HepG2 (cell line): ENCODE measurements around the gene FGFR2. TPM values are rescaled to one million over a fixed set of nuclear protein-coding genes. Genes with fewer than 3 reads are reported as not detected.

Source experiments
- ATAC-seq: fragments of 200-7000 bp; cut with Tn5 transposase; 3 replicates; pipeline ENCODE4 v1.9.1; 2020; ENCODE audit warnings: mild to moderate bottlenecking, moderate library complexity
- BruUV-seq: library from RNA; stranded (reverse); fragments of 400-500 nt; replicated peaks from 2 replicates; lab custom pipeline; 2021; lab: Mats Ljungman, UMichigan
- CTCF ChIA-PET: fragments of 300-600 bp; formaldehyde crosslinking; extraction: SDS; loops from one replicate; lab custom pipeline; 2021; ENCODE audit warnings: low total read pairs, inconsistent platforms, low intra/inter-chr PET ratio; lab: Yijun Ruan, JAX
- POLR2A ChIA-PET: fragments of 350-600 bp; sonication (Branson Sonifier 250); formaldehyde crosslinking; loops from one replicate; lab custom pipeline; 2020; ENCODE audit warnings: antibody characterized with exemption, inconsistent platforms; lab: Yijun Ruan, JAX
- DNase-seq: peaks from one replicate; pipeline ENCODE4 v3.0.0-alpha.2; 2015; ENCODE audit warnings: low spot score
- FAIRE-seq: peaks from 3 replicates; lab custom pipeline; 2011; peaks lifted over from hg19 to GRCh38; lab: Jason Lieb, UNC
- H2AFZ ChIP-seq: one replicate; pipeline ENCODE4 v1.6.1; 2011; ENCODE audit warnings: low read length, inconsistent platforms
- H3K27ac ChIP-seq: fragments of 300-600 bp; 3 replicates; pipeline ENCODE4 v1.8.0; 2011; ENCODE audit warnings: mixed run types, mild to moderate bottlenecking, mixed read lengths, low read length, inconsistent platforms; ENCODE audit not compliant: insufficient read depth; ENCODE audit errors: extremely low read length
- H3K27me3 ChIP-seq, 2 experiments: fragments of 200-600 bp in 1 of 2; 2 replicates in 1 of 2; 3 replicates in 1 of 2; pipeline versions ENCODE4 v1.6.0 to v1.8.0; 2011; ENCODE audit warnings: low read length in 2 of 2, mild to moderate bottlenecking in 2 of 2, moderate library complexity in 2 of 2, inconsistent platforms in 1 of 2; ENCODE audit not compliant: insufficient read depth in 2 of 2, control insufficient read depth in 1 of 2
- H3K36me3 ChIP-seq, 2 experiments: fragments of 200-600 bp in 1 of 2; replicated peaks in 1 of 2; 2 replicates in 1 of 2; 3 replicates in 1 of 2; pipeline versions ENCODE4 v1.5.1 to v1.8.0; 2011; ENCODE audit warnings: low read length in 2 of 2, inconsistent platforms in 1 of 2; ENCODE audit not compliant: insufficient read depth in 2 of 2, control insufficient read depth in 1 of 2
- H3K4me1 ChIP-seq: 2 replicates; pipeline ENCODE4 v1.5.1; 2012; ENCODE audit warnings: low read length, inconsistent platforms; ENCODE audit not compliant: insufficient read depth
- H3K4me2 ChIP-seq: 2 replicates; pipeline ENCODE4 v1.6.0; 2011; ENCODE audit warnings: low read depth, low read length, inconsistent platforms
- H3K4me3 ChIP-seq, 3 experiments: fragments of 200-600 bp in 1 of 3; sonication (generic), shearing (Covaris generic) in 1 of 3; replicated peaks in 1 of 3; 2 replicates each; pipeline ENCODE4 v1.5.1; 2011 to 2016; ENCODE audit warnings: low read length in 3 of 3, inconsistent platforms in 2 of 3, low read depth in 2 of 3, mild to moderate bottlenecking in 2 of 3, control low read depth in 1 of 3, mixed read lengths in 1 of 3; ENCODE audit not compliant: insufficient read depth in 1 of 3
- H3K79me2 ChIP-seq: one replicate; pipeline ENCODE4 v1.6.1; 2011; ENCODE audit warnings: low read length, inconsistent platforms; ENCODE audit not compliant: insufficient read depth
- H3K9ac ChIP-seq: 2 replicates; pipeline ENCODE4 v1.6.0; 2011; ENCODE audit warnings: mild to moderate bottlenecking, low read depth, low read length, inconsistent platforms; ENCODE audit not compliant: insufficient read depth
- H3K9me3 ChIP-seq: 2 replicates; pipeline ENCODE4 v1.5.1; 2012; ENCODE audit warnings: mild to moderate bottlenecking, low read length
- H4K20me1 ChIP-seq: 2 replicates; pipeline ENCODE4 v1.6.0; 2011; ENCODE audit warnings: inconsistent platforms, mild to moderate bottlenecking, low read length, moderate library complexity; ENCODE audit not compliant: insufficient read depth
- ARNTL ChIP-seq: sonication (generic); formaldehyde crosslinking; IDR thresholded peaks from 2 replicates; pipeline ENCODE4 v1.4.0; 2020; ENCODE audit warnings: mild to moderate bottlenecking, missing genetic modification reagents
- CSRNP2 ChIP-seq: sonication (generic); formaldehyde crosslinking; conservative IDR thresholded peaks from 2 replicates; pipeline ENCODE4 v1.8.0; 2022; ENCODE audit warnings: low read depth, missing genetic modification reagents
- EED ChIP-seq: sonication (generic); formaldehyde crosslinking; IDR thresholded peaks from 2 replicates; pipeline ENCODE4 v1.5.0; 2020; ENCODE audit warnings: mild to moderate bottlenecking, missing genetic modification reagents
- HMG20B ChIP-seq: conservative IDR thresholded peaks from 2 replicates; pipeline ENCODE4 v1.6.1; 2016; ENCODE audit warnings: missing genetic modification reagents, missing compliant biosample characterization
- NR3C1 ChIP-seq: sonication (generic); formaldehyde crosslinking; IDR thresholded peaks from 2 replicates; pipeline ENCODE4 v1.4.0; 2020; ENCODE audit warnings: missing genetic modification reagents
- NRL ChIP-seq: sonication (generic); formaldehyde crosslinking; IDR thresholded peaks from 2 replicates; pipeline ENCODE4 v1.5.0; 2020; ENCODE audit warnings: missing genetic modification reagents, mild to moderate bottlenecking, moderate library complexity, borderline replicate concordance
- POGK ChIP-seq: sonication (generic); formaldehyde crosslinking; conservative IDR thresholded peaks from 2 replicates; pipeline ENCODE4 v1.8.0; 2022; ENCODE audit warnings: mild to moderate bottlenecking, moderate library complexity, missing genetic modification reagents
- PPARG ChIP-seq: conservative IDR thresholded peaks from 2 replicates; pipeline ENCODE4 v1.6.1; 2016; ENCODE audit warnings: missing biosample characterization, missing genetic modification reagents
- TCF7L2 ChIP-seq: IDR thresholded peaks from 2 replicates; pipeline ENCODE4 v1.6.1; 2011; ENCODE audit warnings: mild to moderate bottlenecking, low read depth, low read length, moderate library complexity
- ZFP82 ChIP-seq: sonication (generic); formaldehyde crosslinking; IDR thresholded peaks from 2 replicates; pipeline ENCODE4 v1.5.1; 2020; ENCODE audit warnings: mild to moderate bottlenecking, missing genetic modification reagents, borderline replicate concordance
- ZNF318 ChIP-seq: sonication (generic); formaldehyde crosslinking; IDR thresholded peaks from 2 replicates; pipeline ENCODE4 v1.4.0; 2020; ENCODE audit warnings: mild to moderate bottlenecking, missing genetic modification reagents
- ZNF362 ChIP-seq: sonication (generic); formaldehyde crosslinking; IDR thresholded peaks from 2 replicates; pipeline ENCODE4 v1.4.0; 2020; ENCODE audit warnings: missing genetic modification reagents, mild to moderate bottlenecking, borderline replicate concordance
- ZNF772 ChIP-seq: sonication (generic); formaldehyde crosslinking; IDR thresholded peaks from 2 replicates; pipeline ENCODE4 v1.5.0; 2020; ENCODE audit warnings: mild to moderate bottlenecking, missing genetic modification reagents
- in situ Hi-C: cut with HindIII; loops from 2 replicates; pipeline ENCODE4 v1.10.0; 2017; ENCODE audit warnings: low pct_unique_long_range_greater_than_20kb; ENCODE audit not compliant: extremely low pct_ligation_motif_present
- intact Hi-C: fragments of 100-400 bp; cut with micrococcal nuclease; formaldehyde crosslinking; loops from one replicate; pipeline ENCODE4 v1.10.0; 2022; ENCODE audit not compliant: unreplicated experiment
- polyA plus RNA-seq, 8 experiments: library from polyadenylated mRNA; depleted of rRNA in 3 of 8; stranded (reverse) in 7 of 8; unstranded in 1 of 8; fragments of >200 nt; fragmentation: Illumina TruSeq in 4 of 8; extraction: Trizol in 4 of 8; gene quantifications; 2 replicates each; pipeline versions ENCODE4 v1.2.1 to v1.2.3, GENCODE V29; 2011 to 2016; ENCODE audit warnings: low read depth in 4 of 8, missing spikeins in 1 of 8, mixed read lengths in 1 of 8; ENCODE audit not compliant: insufficient read depth in 1 of 8
- total RNA-seq, 5 experiments: library from RNA; depleted of rRNA; stranded (reverse); fragments of >200 nt; fragmentation: Illumina TruSeq; extraction: Trizol; gene quantifications; 2 replicates each; pipeline ENCODE4 v1.2.3, GENCODE V29; 2016; ENCODE audit warnings: low read depth in 1 of 5

Gene FGFR2
- total and polyA plus RNA-seq, 2 of the 13 experiments (the other 11 are each of a cell fraction or from before 2014, with no cell fraction given): 1.6 to 2.6 TPM

GRCh38 chr10:121605708-121606107, 7.5 kb upstream of the FGFR2 start:
- CTCF ChIA-PET: no interaction called here
- Histone ChIP-seq H3K4me2 (no peak overlapping the region), H3K4me3 (no peak overlapping the region), H3K27ac (no peak overlapping the region), H3K79me2 (no peaks in the 10 kb centered on the region), H3K9me3 (no peaks in the 10 kb centered on the region), H3K27me3 (peaks cover 2 to 4% of the 10 kb centered on the region in 2 experiments; a peak in 3 of 5 replicates), H3K9ac (no peak overlapping the region), H4K20me1 (no peaks in the 10 kb centered on the region), H2AFZ (no peak overlapping the region), H3K36me3 (no peaks in the 10 kb centered on the region), H3K4me1 (peaks cover 24% of the 10 kb centered on the region)
- BruUV-seq: no TSS peak
- POLR2A ChIA-PET: no interaction called here
- ATAC-seq (no peak), FAIRE-seq (no peak), DNase-seq (peak; percentile 24)
- intact Hi-C loops (no loop called here), in situ Hi-C loops (loop anchor here (5.0 kb wide), 1 partner anchor 658 kb away; no protein-coding TSS in a partner anchor)
- TF ChIP-seq NR3C1: no peak
- TF ChIP-seq POGK (CRISPR knock-in tag): no peak
- no peak for TF ChIP-seq HMG20B (CRISPR knock-in tag)
- TF ChIP-seq ZNF772 (CRISPR knock-in tag): no peak
- no peak for TF ChIP-seq PPARG (CRISPR knock-in tag)
- TF ChIP-seq ZFP82 (CRISPR knock-in tag): no peak
- no peak for TF ChIP-seq CSRNP2
- TF ChIP-seq EED (CRISPR knock-in tag): no peak
- no peak for TF ChIP-seq ZNF318
- TF ChIP-seq TCF7L2: no peak
- no peak for TF ChIP-seq ARNTL (CRISPR knock-in tag)
- TF ChIP-seq ZNF362: no peak
- no peak for TF ChIP-seq NRL (CRISPR knock-in tag)
